GM12865 (cell line): ENCODE data around the gene ATP9B.
A peak's percentile ranks its signal among the peaks of the same experiment; 100 is the strongest.

ENCODE experiments used
- DNase-seq: peaks from one replicate; pipeline ENCODE4 v3.0.0; 2010; ENCODE audit warnings: low read depth
- H3K4me3 ChIP-seq: 2 replicates; pipeline ENCODE4 v1.5.1; 2011; ENCODE audit warnings: mild to moderate bottlenecking, low read depth, low read length, control low read depth
- CTCF ChIP-seq: IDR thresholded peaks from 2 replicates; pipeline ENCODE4 v1.5.1; 2011; ENCODE audit warnings: low read length, control low read depth, low read depth, inconsistent platforms; ENCODE audit not compliant: insufficient read depth; ENCODE audit errors: missing control alignments

Gene ATP9B

GRCh38 chr18:79421275-79421857, 352.2 kb downstream of the ATP9B start:
- TF ChIP-seq CTCF = no peak
- no peak for DNase-seq
- no peak overlapping the region for H3K4me3 ChIP-seq

DNA sequence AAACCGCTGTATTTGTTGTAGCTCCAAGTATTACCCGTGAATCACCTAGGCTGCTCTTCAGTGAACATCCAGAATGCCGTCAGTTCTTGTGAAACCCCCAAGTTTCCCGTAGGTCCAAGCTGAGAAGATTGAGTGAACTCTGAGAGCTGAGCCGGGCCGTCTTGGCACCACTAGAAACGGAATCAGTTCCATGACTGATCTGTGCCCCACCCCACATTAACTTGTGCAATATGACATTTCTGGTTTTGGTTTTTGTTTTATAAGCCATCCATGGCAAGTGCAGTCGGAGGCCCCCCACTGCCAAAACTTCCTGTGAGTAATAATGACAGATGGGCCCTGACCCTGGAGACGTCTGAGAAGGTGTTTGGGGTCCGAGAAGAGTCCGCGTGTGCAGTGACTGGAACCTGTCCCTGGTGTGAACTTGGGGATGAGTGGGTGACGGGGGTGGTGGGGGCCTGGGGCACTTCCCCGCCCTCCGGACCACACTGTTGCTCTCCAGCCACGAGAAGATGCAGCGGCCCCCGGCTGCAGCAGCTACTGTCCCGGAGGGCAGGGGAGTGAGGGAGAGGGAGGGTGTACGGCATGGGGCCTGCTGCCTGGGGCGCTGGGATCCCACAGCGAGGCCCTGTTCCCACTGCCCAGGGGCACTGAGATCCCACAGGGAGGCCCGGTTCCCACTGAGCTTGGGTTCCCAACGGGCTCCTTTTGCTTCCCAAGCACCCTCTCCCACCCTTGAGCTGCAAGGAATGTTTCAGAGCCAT, 353.0 kb downstream of the ATP9B start:
- no peak overlapping the region for H3K4me3 ChIP-seq
- no peak for TF ChIP-seq CTCF
- DNase-seq = peak; percentile 17

GRCh38 chr18:79422783-79423165, 353.6 kb downstream of the ATP9B start:
- no peak overlapping the region for H3K4me3 ChIP-seq
- TF ChIP-seq CTCF = no peak

GRCh38 chr18:79423211-79424007, 354.2 kb downstream of the ATP9B start:
- TF ChIP-seq CTCF = no peak
- H3K4me3 ChIP-seq = no peak overlapping the region
- no peak for DNase-seq

More at GRCh38 chr18:79422783-79423165, 353.6 kb downstream of the ATP9B start:
- no peak for DNase-seq

DNA sequence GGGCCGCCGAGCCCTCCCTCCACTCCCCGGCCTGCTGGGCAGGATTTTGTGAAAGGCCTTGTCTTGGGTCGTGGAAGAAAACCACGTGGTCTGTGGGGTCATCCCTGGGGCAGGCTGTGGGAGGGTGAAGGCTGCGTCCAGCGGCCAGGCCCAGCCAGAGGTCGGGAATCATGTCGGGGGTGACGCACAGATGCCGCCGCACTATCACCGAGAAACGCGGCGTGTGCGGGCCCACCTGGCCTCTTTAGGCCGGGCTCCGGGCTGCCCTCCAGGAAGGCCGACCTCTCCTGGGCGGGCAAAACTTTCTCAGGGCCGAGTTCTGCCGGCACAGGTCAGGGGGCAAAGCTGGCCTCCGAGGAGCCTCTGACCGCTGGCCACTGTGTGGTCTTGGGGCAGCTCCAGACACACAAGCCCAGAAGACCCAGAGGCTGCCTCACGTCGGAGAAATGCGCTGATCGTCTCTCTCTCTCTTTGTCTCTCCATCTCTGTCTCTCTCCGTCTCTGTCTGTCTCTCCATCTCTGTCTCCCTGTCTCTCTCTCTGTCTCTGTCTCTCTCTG, 354.9 kb downstream of the ATP9B start:
- TF ChIP-seq CTCF = no peak
- DNase-seq = no peak
- no peak overlapping the region for H3K4me3 ChIP-seq

DNA sequence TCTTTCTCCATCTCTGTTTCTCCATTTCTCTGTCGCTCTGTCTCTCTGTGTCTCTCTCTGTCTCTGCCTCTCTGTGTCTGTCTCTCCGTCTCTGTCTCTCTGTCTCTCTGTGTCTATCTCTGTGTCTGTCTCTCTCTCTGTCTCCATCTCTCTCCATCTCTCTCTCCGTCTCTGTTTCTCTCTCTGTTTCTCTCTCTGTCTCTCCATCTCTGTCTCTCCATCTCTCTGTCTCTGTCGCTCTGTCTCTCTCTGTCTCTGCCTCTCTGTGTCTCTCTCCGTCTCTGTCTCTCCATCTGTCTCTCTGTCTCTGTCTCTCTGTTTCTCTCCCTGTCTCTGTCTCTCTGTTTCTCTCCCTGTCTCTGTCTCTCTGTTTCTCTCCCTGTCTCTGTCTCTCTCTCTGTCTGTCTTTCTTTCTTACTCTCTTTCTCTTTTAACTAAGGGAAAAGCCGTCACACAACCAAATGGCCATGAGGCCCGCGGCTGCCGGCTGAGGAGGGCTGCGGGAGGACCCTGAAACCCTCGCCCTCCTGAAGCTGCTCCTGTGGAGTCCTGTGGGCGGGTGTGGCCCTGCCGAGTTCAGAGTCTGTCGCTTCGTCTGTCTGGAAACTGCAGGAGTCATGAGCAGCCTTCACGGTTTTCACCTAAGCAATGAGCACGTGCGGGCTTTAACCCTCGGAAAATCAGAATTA, 355.8 kb downstream of the ATP9B start:
- no peak overlapping the region for H3K4me3 ChIP-seq
- no peak for TF ChIP-seq CTCF
- DNase-seq = no peak
